ENCODE data around the gene ALG9. TPM values are rescaled to one million over a fixed set of nuclear protein-coding genes. Genes with fewer than 3 reads are reported as not detected.
A peak's percentile ranks its signal among the peaks of the same experiment; 100 is the strongest.

Gene ALG9
- total and polyA plus RNA-seq, 8 donors = 15.7 to 37.0 (median 21.8) TPM

DNA sequence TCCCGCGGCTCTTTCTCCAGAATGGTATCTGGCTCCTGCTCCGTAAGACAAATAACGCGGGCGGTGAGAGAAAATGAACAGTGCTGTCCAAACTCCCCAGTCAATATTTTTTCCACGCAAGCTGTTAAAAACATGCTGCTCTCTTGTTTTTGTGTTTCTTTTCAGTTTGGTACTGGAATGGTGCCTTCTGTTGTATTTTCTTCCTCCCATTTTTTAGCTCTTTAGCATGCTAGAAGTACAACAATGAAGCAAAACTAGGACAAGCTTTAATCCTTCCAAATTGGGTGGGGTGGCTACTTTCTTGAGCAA lies 104.6 kb downstream of the ALG9 start:
- DNase-seq (no peak), ATAC-seq (peak in 1 of 4 donors; percentile 48), FAIRE-seq (no peak)
- H3K9me3 ChIP-seq = no peaks in the 10 kb centered on the region
- H3K27me3 ChIP-seq = no peaks in the 10 kb centered on the region
- 1 to 3% methylated on average over 7 of the region's 7 CpGs for WGBS, 2 donors
- H3K4me1 ChIP-seq = peaks cover 4 to 34% (median 10%) of the 10 kb centered on the region in 3 donors
- intact Hi-C loops (cut with DNase I) = loop anchor here in 1 of 3 donors (5.0 kb wide), 1 partner anchor 164 kb away; the partner anchor contains the start of gene SIK2
- peak overlapping the region; percentile 64 to 88 (median 87) for H3K27ac ChIP-seq
- TF ChIP-seq, protein P1, sequence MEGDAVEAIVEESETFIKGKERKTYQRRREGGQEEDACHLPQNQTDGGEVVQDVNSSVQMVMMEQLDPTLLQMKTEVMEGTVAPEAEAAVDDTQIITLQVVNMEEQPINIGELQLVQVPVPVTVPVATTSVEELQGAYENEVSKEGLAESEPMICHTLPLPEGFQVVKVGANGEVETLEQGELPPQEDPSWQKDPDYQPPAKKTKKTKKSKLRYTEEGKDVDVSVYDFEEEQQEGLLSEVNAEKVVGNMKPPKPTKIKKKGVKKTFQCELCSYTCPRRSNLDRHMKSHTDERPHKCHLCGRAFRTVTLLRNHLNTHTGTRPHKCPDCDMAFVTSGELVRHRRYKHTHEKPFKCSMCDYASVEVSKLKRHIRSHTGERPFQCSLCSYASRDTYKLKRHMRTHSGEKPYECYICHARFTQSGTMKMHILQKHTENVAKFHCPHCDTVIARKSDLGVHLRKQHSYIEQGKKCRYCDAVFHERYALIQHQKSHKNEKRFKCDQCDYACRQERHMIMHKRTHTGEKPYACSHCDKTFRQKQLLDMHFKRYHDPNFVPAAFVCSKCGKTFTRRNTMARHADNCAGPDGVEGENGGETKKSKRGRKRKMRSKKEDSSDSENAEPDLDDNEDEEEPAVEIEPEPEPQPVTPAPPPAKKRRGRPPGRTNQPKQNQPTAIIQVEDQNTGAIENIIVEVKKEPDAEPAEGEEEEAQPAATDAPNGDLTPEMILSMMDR (IDR thresholded peaks at IDR 0.05) = no peak
- peak overlapping the region; percentile 79 to 95 (median 90) for H3K4me3 ChIP-seq
- peaks cover 0 to 15% (median 4%) of the 10 kb centered on the region in 3 donors for H3K36me3 ChIP-seq

DNA sequence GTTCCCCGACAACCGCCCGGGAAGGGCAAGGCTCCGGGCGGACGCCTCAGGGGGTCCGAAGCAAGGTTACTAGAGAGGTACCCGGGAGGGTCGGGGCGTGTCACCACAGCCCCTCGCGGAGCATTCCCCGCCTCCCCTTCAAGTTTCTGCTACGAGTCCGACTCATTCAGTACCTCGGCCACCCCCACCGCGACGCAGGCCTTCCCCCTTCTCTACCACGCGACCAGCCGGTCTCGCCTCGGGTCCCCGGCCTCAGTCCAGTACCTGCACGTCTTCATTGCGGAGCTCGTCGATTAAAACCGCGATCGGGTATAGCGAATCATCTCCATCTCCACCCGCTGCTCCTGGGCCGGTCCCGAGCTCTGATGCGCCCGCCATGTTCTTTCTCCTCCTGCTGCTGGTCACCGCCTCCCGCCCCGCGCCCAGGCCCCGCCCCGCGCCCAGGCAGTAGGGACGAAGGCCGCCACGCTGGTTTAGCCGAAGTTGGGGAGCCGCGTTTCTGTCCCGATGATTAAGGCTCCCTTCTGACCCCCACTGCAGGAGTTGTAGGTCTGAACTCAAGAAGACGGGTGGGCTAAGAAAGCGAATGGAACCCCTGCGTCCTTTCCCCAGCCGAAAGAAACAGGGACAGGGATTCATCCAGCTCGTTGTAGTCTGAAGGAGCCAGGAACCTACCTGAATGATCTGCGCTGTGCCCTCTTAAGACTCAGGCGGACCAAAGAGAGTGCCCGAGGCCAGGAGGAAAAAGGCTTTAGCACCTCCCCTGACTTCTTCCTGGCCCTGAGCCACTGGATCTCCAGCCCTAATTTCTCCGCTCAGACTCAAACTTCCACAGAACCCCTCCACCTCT lies 105.2 kb downstream of the ALG9 start, which contains the start of gene PPP2R1B:
Gene PPP2R1B (minus strand): TSS at position 406 of the 850 bp plus-strand sequence. CDS start 28 bp downstream, at position 378.
- H3K27me3 ChIP-seq = no peaks in the 10 kb centered on the region
- H3K27ac ChIP-seq = peak within 1 kb of the TSS; percentile 66 to 88 (median 87)
- no peak for FAIRE-seq
- H3K4me1 ChIP-seq = peaks cover 9 to 40% (median 10%) of the 10 kb centered on the region in 3 donors
- peak within 1 kb of the TSS; percentile 79 to 95 (median 90) for H3K4me3 ChIP-seq
- intact Hi-C loops (cut with DNase I) = loop anchor here in 1 of 3 donors (5.0 kb wide), 1 partner anchor 164 kb away; the partner anchor contains the start of gene SIK2
- TF ChIP-seq, protein P1 (IDR thresholded peaks at IDR 0.05) = no peak
- peak; percentile 66 to 90 (median 80) for DNase-seq
- peak; percentile 93 to 97 (median 94) for ATAC-seq
- H3K9me3 ChIP-seq = no peaks in the 10 kb centered on the region
- peaks cover 0 to 15% (median 4%) of the 10 kb centered on the region in 3 donors for H3K36me3 ChIP-seq
- WGBS, 2 donors = 0 to 1% methylated on average over 57 to 61 of the region's 61 CpGs

DNA sequence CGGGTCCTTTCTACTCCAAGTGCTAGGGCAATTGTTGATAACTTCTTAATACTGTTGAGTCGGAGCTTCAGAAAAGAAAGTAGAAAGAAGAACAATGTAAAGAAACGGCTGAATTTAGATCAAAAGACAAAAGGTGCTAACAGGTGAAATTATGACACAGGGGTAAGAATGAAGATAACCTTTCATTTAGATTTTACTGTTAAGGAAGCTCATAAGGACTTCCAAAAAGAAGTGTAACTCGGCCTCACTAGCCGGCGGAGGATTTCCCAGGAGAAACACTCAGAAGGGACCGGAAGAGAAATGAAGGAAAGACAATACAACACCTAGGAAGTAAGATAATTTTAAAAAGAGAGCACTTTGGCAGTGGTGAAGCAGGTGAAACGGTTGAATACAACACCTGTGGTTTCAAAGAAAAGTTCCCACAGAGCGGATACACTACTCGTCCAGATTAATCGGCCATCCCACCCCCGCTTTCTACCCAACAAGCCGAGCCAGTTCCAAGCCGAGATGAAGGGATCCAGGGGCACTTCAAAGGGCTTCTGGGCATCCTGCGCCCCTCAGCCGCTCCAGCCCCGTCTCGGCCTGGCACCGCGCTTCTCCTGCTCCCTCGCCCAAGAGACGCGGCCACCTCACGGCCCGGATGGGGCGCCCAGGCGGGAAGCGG lies 105.9 kb downstream of the ALG9 start:
- peaks cover 0 to 19% (median 4%) of the 10 kb centered on the region in 3 donors for H3K36me3 ChIP-seq
- no peak for FAIRE-seq
- peaks cover 10 to 46% (median 15%) of the 10 kb centered on the region in 3 donors for H3K4me1 ChIP-seq
- no peaks in the 10 kb centered on the region for H3K9me3 ChIP-seq
- peak in 4 of 6 donors; percentile 39 to 77 (median 63) for DNase-seq
- no peaks in the 10 kb centered on the region for H3K27me3 ChIP-seq
- TF ChIP-seq, protein P1 (IDR thresholded peaks at IDR 0.05) = no peak
- H3K27ac ChIP-seq = peak overlapping the region; percentile 66 to 88 (median 87)
- H3K4me3 ChIP-seq = peak overlapping the region; percentile 79 to 95 (median 90)
- peak; percentile 53 to 65 (median 58) for ATAC-seq
- intact Hi-C loops (cut with DNase I) = loop anchor here in 1 of 3 donors (5.0 kb wide), 1 partner anchor 163 kb away; the partner anchor contains the start of gene SIK2
- 0 to 1% methylated on average over 25 to 28 of the region's 28 CpGs for WGBS, 2 donors

DNA sequence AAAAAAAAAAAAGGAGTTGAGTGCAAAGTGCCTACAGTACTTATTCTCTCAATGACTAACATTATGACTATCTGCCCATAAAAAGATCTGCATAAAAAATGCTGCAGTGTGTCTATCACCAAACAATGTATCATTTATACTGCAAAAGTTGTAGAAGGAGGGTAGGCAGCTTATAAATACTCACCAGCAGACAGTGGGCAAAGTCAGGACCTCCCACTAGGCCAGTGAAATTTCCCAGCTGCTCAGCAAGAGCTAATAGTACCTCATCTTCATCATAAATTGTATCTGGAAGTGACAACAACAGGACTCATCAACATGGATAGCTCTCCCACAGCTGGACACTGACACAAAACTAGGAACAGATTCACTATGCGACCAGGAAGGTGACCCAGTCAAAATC lies 106.8 kb downstream of the ALG9 start:
- no peaks in the 10 kb centered on the region for H3K9me3 ChIP-seq
- H3K36me3 ChIP-seq = peaks cover 0 to 27% (median 4%) of the 10 kb centered on the region in 3 donors
- intact Hi-C loops (cut with DNase I) = loop anchor here in 1 of 3 donors (5.0 kb wide), 1 partner anchor 162 kb away; the partner anchor contains the start of gene SIK2
- FAIRE-seq = no peak
- H3K4me1 ChIP-seq = peaks cover 17 to 54% (median 21%) of the 10 kb centered on the region in 3 donors
- ATAC-seq = no peak
- H3K27me3 ChIP-seq = no peaks in the 10 kb centered on the region
- peak overlapping the region in 3 of 4 donors; percentile 79 to 94 (median 85) for H3K4me3 ChIP-seq
- TF ChIP-seq, protein P1 (IDR thresholded peaks at IDR 0.05) = no peak
- H3K27ac ChIP-seq = peak overlapping the region in 3 of 4 donors; percentile 66 to 88 (median 88)
- 12 to 21% methylated on average over 1 of the region's 1 CpG for WGBS, 2 donors
- no peak for DNase-seq
